ENCODE results near the gene RAC2. TPM values are rescaled to one million over a fixed set of nuclear protein-coding genes. Genes with fewer than 3 reads are reported as not detected.

Gene RAC2
- total and polyA plus RNA-seq, 12 donors, result 2.8 to 17.9 (median 10.6) TPM

DNA sequence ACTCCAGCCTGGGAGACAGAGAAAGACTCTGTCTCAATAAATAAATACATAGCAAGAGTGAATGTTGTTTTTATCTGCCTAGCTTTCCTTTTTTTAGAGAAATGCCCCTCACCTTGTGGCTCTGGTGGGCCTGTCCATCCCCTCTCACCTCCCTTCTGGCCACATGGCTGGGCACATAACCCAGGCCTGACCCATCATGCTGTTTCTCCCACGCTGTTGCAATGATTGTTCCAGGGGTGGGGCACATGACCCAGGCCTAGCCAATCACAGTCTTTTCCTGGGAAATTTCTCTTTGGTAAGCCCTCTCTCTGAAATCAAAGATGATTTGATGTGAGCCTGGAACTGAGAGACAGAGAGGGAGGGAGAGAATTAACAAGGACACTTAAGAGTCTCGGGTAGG, 32.7 kb upstream of the RAC2 start:
- H3K4me3 ChIP-seq, result no peak overlapping the region
- WGBS, 4 donors, result 67 to 71% (median 68%) methylated on average over 2 of the region's 2 CpGs
- TF ChIP-seq POLR2A (IDR thresholded peaks at IDR 0.05), result no peak
- TF ChIP-seq, protein P1, sequence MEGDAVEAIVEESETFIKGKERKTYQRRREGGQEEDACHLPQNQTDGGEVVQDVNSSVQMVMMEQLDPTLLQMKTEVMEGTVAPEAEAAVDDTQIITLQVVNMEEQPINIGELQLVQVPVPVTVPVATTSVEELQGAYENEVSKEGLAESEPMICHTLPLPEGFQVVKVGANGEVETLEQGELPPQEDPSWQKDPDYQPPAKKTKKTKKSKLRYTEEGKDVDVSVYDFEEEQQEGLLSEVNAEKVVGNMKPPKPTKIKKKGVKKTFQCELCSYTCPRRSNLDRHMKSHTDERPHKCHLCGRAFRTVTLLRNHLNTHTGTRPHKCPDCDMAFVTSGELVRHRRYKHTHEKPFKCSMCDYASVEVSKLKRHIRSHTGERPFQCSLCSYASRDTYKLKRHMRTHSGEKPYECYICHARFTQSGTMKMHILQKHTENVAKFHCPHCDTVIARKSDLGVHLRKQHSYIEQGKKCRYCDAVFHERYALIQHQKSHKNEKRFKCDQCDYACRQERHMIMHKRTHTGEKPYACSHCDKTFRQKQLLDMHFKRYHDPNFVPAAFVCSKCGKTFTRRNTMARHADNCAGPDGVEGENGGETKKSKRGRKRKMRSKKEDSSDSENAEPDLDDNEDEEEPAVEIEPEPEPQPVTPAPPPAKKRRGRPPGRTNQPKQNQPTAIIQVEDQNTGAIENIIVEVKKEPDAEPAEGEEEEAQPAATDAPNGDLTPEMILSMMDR (IDR thresholded peaks at IDR 0.05), result no peak
- no peaks in the 10 kb centered on the region for H3K36me3 ChIP-seq (replicated peaks in 1 of 2)
- DNase-seq, result no peak
- no peaks in the 10 kb centered on the region for H3K4me1 ChIP-seq (replicated peaks in 1 of 2)
- H3K9me3 ChIP-seq (replicated peaks in 1 of 3), result no peaks in the 10 kb centered on the region
- peaks cover 2% of the 10 kb centered on the region for H3K27me3 ChIP-seq
- intact Hi-C loops (cut with DNase I), result no loop called here
- H3K27ac ChIP-seq, result no peak overlapping the region

- intact Hi-C loops (cut with DNase I), result no loop called here
- Histone ChIP-seq H3K4me1 (replicated peaks in 1 of 2) (no peaks in the 10 kb centered on the region), H3K4me3 (no peak overlapping the region), H3K27ac (no peak overlapping the region), H3K36me3 (replicated peaks in 1 of 2) (no peaks in the 10 kb centered on the region), H3K27me3 (no peaks in the 10 kb centered on the region), H3K9me3 (replicated peaks in 1 of 3) (no peaks in the 10 kb centered on the region)
- 76 to 89% (median 78%) methylated on average over 5 of the region's 5 CpGs for WGBS, 4 donors
- no peak for DNase-seq
- no peak for TF ChIP-seq POLR2A (IDR thresholded peaks at IDR 0.05)
- TF ChIP-seq, protein P1 (IDR thresholded peaks at IDR 0.05), result no peak
These were observed 31.6 kb upstream of the RAC2 start for GRCh38 chr22:37275622-37276021.

GRCh38 chr22:37275134-37275533, 31.1 kb upstream of the RAC2 start:
- intact Hi-C loops (cut with DNase I), result no loop called here
- no peak for DNase-seq
- no peaks in the 10 kb centered on the region for H3K27me3 ChIP-seq

GRCh38 chr22:37274380-37274862, 30.4 kb upstream of the RAC2 start:
- Histone ChIP-seq H3K9me3 (replicated peaks in 1 of 3) (no peaks in the 10 kb centered on the region), H3K27ac (peak overlapping the region in 1 of 5 donors; percentile 70), H3K4me1 (replicated peaks in 1 of 2) (no peaks in the 10 kb centered on the region), H3K27me3 (no peaks in the 10 kb centered on the region), H3K36me3 (replicated peaks in 1 of 2) (no peaks in the 10 kb centered on the region), H3K4me3 (no peak overlapping the region)
- DNase-seq, result peak in 6 of 7 donors; percentile 45 to 71 (median 64)
- TF ChIP-seq POLR2A (IDR thresholded peaks at IDR 0.05), result no peak
- TF ChIP-seq, protein P1 (IDR thresholded peaks at IDR 0.05), result no peak
- intact Hi-C loops (cut with DNase I), result loop anchor here in 1 of 2 donors (5.0 kb wide), 1 partner anchor 178 kb away; no protein-coding TSS in a partner anchor
- WGBS, 4 donors, result 58 to 75% (median 73%) methylated on average over 5 to 12 of the region's 12 CpGs

More at GRCh38 chr22:37275134-37275533, 31.1 kb upstream of the RAC2 start:
- 85 to 91% (median 87%) methylated on average over 11 of the region's 11 CpGs for WGBS, 4 donors
- Histone ChIP-seq H3K9me3 (replicated peaks in 1 of 3) (no peaks in the 10 kb centered on the region), H3K27ac (peak overlapping the region in 1 of 5 donors; percentile 70), H3K4me3 (no peak overlapping the region), H3K36me3 (replicated peaks in 1 of 2) (no peaks in the 10 kb centered on the region), H3K4me1 (replicated peaks in 1 of 2) (no peaks in the 10 kb centered on the region)
- TF ChIP-seq, protein P1 (IDR thresholded peaks at IDR 0.05), result no peak
- no peak for TF ChIP-seq POLR2A (IDR thresholded peaks at IDR 0.05)

All from adrenal gland (tissue), 12 donors.